Measurements from ENCODE around the gene BLNK.

DNA sequence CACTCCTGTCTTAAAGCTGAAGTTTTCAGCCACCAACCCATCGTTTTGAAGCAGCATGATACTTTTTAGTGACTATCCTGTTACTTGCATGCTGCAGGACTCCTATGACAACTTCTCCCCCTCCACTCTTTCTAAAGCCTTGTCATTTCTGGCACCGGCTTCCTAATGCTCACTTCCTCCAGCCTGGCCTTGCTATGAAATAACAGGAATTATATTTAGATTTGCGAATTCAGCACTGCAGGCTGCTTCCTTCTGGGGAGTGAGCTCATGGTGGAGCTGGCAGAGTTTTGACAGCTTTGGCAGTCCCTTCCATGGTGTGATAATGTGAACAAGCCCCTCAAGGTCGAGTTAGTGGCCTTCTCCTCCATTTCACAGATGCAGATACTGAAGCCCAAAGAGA lies 13.4 kb downstream of the BLNK start:
- no peak for TF ChIP-seq YY1 (IDR thresholded peaks at IDR 0.05; ENCODE audit: low read depth)
- TF ChIP-seq, protein P1, sequence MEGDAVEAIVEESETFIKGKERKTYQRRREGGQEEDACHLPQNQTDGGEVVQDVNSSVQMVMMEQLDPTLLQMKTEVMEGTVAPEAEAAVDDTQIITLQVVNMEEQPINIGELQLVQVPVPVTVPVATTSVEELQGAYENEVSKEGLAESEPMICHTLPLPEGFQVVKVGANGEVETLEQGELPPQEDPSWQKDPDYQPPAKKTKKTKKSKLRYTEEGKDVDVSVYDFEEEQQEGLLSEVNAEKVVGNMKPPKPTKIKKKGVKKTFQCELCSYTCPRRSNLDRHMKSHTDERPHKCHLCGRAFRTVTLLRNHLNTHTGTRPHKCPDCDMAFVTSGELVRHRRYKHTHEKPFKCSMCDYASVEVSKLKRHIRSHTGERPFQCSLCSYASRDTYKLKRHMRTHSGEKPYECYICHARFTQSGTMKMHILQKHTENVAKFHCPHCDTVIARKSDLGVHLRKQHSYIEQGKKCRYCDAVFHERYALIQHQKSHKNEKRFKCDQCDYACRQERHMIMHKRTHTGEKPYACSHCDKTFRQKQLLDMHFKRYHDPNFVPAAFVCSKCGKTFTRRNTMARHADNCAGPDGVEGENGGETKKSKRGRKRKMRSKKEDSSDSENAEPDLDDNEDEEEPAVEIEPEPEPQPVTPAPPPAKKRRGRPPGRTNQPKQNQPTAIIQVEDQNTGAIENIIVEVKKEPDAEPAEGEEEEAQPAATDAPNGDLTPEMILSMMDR (IDR thresholded peaks at IDR 0.05) = no peak
- TF ChIP-seq JUND (IDR thresholded peaks at IDR 0.05) = no peak
- TF ChIP-seq GATA2 (CRISPR knock-in tag; IDR thresholded peaks at IDR 0.05) = no peak
- TF ChIP-seq RFX5 (IDR thresholded peaks at IDR 0.05; ENCODE audit: low read length) = no peak
- TF ChIP-seq EP300 (IDR thresholded peaks at IDR 0.05; ENCODE audit: borderline replicate concordance in 1 of 2, low read depth in 1 of 2, low read length in 1 of 2) = no peak

Measured in SK-N-SH (cell line).